Body of pancreas (tissue), 4 donors: ENCODE data around the gene BPIFB2.

ENCODE experiments used
- POLR2A ChIP-seq, 3 donors: fragments of 450-650 bp; IDR thresholded peaks; one replicate each; pipeline ENCODE4 v1.6.1; 2016; ENCODE audit warnings: antibody characterized with exemption in 3 of 3, mild to moderate bottlenecking in 2 of 3
- TF ChIP-seq, protein P1 (sequence below), 7 experiments: fragments of 450-650 bp in 4 of 7; fragments of 200-600 bp in 3 of 7; sonication (generic) in 3 of 7; IDR thresholded peaks; one replicate each; pipeline ENCODE4 v1.5.1; 2016 to 2019; ENCODE audit warnings: antibody characterized with exemption in 7 of 7

DNA sequence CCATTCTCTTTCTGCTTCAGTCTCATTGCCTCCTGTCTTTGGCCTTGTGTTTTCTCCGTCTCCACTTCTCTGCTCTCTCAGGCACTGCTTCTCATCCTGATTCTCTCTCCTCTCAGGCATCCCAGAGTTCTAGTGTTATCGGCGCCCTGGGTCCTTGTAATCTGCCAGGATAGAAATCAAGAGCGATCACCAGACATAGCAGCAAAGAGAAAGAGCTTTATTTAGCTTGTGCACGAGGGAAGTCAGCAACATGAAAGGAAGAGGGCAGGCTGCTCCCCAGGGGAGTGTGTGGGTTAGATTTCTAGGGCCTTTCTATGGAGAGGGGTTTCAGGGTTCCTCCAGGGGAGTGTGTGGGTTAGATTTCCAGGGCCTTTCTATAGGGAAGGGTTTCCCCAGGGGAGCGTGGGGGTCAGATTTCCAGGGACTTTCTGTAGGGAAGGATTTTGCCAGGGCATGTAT, 35.8 kb upstream of the BPIFB2 start:
- no peak for TF ChIP-seq POLR2A (IDR thresholded peaks at IDR 0.05)
- TF ChIP-seq, protein P1, sequence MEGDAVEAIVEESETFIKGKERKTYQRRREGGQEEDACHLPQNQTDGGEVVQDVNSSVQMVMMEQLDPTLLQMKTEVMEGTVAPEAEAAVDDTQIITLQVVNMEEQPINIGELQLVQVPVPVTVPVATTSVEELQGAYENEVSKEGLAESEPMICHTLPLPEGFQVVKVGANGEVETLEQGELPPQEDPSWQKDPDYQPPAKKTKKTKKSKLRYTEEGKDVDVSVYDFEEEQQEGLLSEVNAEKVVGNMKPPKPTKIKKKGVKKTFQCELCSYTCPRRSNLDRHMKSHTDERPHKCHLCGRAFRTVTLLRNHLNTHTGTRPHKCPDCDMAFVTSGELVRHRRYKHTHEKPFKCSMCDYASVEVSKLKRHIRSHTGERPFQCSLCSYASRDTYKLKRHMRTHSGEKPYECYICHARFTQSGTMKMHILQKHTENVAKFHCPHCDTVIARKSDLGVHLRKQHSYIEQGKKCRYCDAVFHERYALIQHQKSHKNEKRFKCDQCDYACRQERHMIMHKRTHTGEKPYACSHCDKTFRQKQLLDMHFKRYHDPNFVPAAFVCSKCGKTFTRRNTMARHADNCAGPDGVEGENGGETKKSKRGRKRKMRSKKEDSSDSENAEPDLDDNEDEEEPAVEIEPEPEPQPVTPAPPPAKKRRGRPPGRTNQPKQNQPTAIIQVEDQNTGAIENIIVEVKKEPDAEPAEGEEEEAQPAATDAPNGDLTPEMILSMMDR (IDR thresholded peaks at IDR 0.05): no peak
